ENCODE results near the gene NACC2.

NACC2 gene

DNA sequence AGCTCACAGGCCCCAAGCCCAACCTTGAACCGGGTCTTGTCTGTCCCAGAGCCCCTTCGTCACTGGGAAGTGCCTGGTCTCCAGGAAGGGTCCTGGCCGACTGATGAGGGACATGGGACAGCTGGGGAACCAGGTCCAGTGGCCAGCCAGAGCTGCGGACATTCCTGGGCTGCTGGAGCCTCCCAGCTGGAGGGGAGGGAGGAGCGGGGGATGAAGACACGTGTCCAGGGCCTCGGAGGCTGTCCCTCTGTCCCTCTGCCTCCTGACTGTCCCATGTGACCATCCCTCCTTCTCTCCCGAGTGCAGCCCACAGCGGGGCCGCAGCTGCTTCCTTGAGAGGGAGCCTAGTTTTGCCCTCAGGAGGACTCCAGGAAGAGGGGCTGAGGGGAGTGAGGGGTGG is 92.2 kb downstream of the NACC2 start:
- DNase-seq: no peak

DNA sequence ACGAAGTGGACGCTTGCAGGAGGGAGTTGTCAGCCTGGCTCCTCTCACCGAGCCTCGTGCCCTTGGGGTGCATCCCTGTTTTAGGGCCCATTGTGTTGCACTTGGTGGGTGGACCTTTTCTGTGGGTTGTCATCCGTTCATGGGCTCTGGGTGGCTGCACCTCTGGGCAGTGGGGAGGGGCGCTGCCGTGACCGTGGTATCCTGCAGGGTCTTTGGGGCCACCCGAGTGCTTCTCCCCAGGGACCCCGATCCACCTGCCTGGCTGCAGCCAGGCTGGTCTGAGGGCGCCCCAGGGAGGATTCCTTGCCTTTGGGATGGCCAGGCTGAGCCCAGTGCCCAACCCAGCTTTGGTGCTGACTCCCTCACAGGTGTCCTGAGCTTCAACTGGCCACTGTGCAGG is 92.9 kb downstream of the NACC2 start:
- TF ChIP-seq EZH2 (optimal IDR thresholded peaks at IDR 0.05; ENCODE audit: low read depth, low read length) (no peak), EZH2phosphoT487 (IDR thresholded peaks at IDR 0.05; ENCODE audit: low read length) (no peak)
- TF ChIP-seq, protein P1, sequence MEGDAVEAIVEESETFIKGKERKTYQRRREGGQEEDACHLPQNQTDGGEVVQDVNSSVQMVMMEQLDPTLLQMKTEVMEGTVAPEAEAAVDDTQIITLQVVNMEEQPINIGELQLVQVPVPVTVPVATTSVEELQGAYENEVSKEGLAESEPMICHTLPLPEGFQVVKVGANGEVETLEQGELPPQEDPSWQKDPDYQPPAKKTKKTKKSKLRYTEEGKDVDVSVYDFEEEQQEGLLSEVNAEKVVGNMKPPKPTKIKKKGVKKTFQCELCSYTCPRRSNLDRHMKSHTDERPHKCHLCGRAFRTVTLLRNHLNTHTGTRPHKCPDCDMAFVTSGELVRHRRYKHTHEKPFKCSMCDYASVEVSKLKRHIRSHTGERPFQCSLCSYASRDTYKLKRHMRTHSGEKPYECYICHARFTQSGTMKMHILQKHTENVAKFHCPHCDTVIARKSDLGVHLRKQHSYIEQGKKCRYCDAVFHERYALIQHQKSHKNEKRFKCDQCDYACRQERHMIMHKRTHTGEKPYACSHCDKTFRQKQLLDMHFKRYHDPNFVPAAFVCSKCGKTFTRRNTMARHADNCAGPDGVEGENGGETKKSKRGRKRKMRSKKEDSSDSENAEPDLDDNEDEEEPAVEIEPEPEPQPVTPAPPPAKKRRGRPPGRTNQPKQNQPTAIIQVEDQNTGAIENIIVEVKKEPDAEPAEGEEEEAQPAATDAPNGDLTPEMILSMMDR (IDR thresholded peaks at IDR 0.05; ENCODE audit: low read length): no peak

More for the DNA sequence above, 92.2 kb downstream of the NACC2 start:
- Histone ChIP-seq H3K4me2 (ENCODE audit: low read depth, low read length) (no peak overlapping the region), H3K9me2 (replicated peaks; ENCODE audit: insufficient read depth, low read length) (no peaks in the 10 kb centered on the region), H3K9ac (ENCODE audit: low read length) (no peak overlapping the region), H4K20me1 (ENCODE audit: insufficient read depth, low read length) (no peaks in the 10 kb centered on the region), H3K9me3 (replicated peaks; ENCODE audit: insufficient read depth, low read length) (no peaks in the 10 kb centered on the region), H3K36me3 (replicated peaks; ENCODE audit: insufficient read depth, low read length) (no peaks in the 10 kb centered on the region), H3K27ac (ENCODE audit: low read length) (no peak overlapping the region), H3K79me2 (ENCODE audit: low read length) (no peaks in the 10 kb centered on the region), H3K4me1 (ENCODE audit: low read length) (no peaks in the 10 kb centered on the region), H2AFZ (ENCODE audit: low read length) (no peak overlapping the region), H3K4me3 (ENCODE audit: low read length) (no peak overlapping the region), H3F3A (ENCODE audit: insufficient read depth, low read length) (no peaks in the 10 kb centered on the region), H3K27me3 (replicated peaks; ENCODE audit: insufficient read depth, low read length) (peaks cover 91% of the 10 kb centered on the region)
- no peak for TF ChIP-seq EZH2 (optimal IDR thresholded peaks at IDR 0.05; ENCODE audit: low read depth, low read length)
- TF ChIP-seq EZH2phosphoT487 (IDR thresholded peaks at IDR 0.05; ENCODE audit: low read length): no peak
- TF ChIP-seq, protein P1 (IDR thresholded peaks at IDR 0.05; ENCODE audit: low read length): no peak

DNA sequence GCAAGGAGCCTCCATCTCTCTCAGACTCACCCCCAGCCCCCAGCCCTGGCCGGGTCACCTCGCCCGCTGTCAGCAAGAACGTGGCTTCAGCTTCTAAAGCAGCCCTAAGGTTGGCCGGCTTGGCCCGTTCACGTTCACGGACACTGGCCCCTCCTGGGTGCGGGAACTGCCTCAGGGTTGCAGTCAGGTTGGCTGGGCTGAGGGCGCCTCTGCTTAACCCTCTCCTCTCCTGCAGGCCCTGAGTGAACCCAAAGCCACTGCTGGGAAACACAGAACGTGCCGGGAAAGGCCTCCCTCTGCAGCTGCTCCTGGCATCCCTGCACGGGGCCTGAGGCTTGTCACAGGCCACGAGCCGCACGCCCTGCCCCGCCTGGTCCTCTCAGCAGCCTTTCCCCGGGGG is 93.9 kb downstream of the NACC2 start:
- no peaks in the 10 kb centered on the region for H3K36me3 ChIP-seq (replicated peaks; ENCODE audit: insufficient read depth, low read length)
- TF ChIP-seq EZH2 (optimal IDR thresholded peaks at IDR 0.05; ENCODE audit: low read depth, low read length) (no peak), EZH2phosphoT487 (IDR thresholded peaks at IDR 0.05; ENCODE audit: low read length) (no peak)
- TF ChIP-seq, protein P1 (IDR thresholded peaks at IDR 0.05; ENCODE audit: low read length): no peak
- peaks cover 91% of the 10 kb centered on the region for H3K27me3 ChIP-seq (replicated peaks; ENCODE audit: insufficient read depth, low read length)
- no peak overlapping the region for H3K4me2 ChIP-seq (ENCODE audit: low read depth, low read length)
- H3K9ac ChIP-seq (ENCODE audit: low read length): no peak overlapping the region
- no peak overlapping the region for H2AFZ ChIP-seq (ENCODE audit: low read length)
- no peaks in the 10 kb centered on the region for H3K9me2 ChIP-seq (replicated peaks; ENCODE audit: insufficient read depth, low read length)
- no peaks in the 10 kb centered on the region for H3F3A ChIP-seq (ENCODE audit: insufficient read depth, low read length)
- H3K4me3 ChIP-seq (ENCODE audit: low read length): no peak overlapping the region
- no peaks in the 10 kb centered on the region for H3K9me3 ChIP-seq (replicated peaks; ENCODE audit: insufficient read depth, low read length)
- H3K4me1 ChIP-seq (ENCODE audit: low read length): no peaks in the 10 kb centered on the region
- no peak for DNase-seq
- no peaks in the 10 kb centered on the region for H3K79me2 ChIP-seq (ENCODE audit: low read length)
- H3K27ac ChIP-seq (ENCODE audit: low read length): no peak overlapping the region
- H4K20me1 ChIP-seq (ENCODE audit: insufficient read depth, low read length): no peaks in the 10 kb centered on the region

More for the DNA sequence above, 92.9 kb downstream of the NACC2 start:
- Histone ChIP-seq H3K9me3 (replicated peaks; ENCODE audit: insufficient read depth, low read length) (no peaks in the 10 kb centered on the region), H3K4me3 (ENCODE audit: low read length) (no peak overlapping the region), H3F3A (ENCODE audit: insufficient read depth, low read length) (no peaks in the 10 kb centered on the region), H4K20me1 (ENCODE audit: insufficient read depth, low read length) (no peaks in the 10 kb centered on the region), H3K4me1 (ENCODE audit: low read length) (no peaks in the 10 kb centered on the region), H2AFZ (ENCODE audit: low read length) (no peak overlapping the region), H3K4me2 (ENCODE audit: low read depth, low read length) (no peak overlapping the region), H3K27ac (ENCODE audit: low read length) (no peak overlapping the region), H3K9ac (ENCODE audit: low read length) (no peak overlapping the region), H3K9me2 (replicated peaks; ENCODE audit: insufficient read depth, low read length) (no peaks in the 10 kb centered on the region), H3K36me3 (replicated peaks; ENCODE audit: insufficient read depth, low read length) (no peaks in the 10 kb centered on the region), H3K79me2 (ENCODE audit: low read length) (no peaks in the 10 kb centered on the region), H3K27me3 (replicated peaks; ENCODE audit: insufficient read depth, low read length) (peaks cover 91% of the 10 kb centered on the region)
- no peak for DNase-seq

Data from MM.1S (cell line).